HEK293 (cell line): Measurements from ENCODE around the gene EYS.

Experiments
- CTCF ChIA-PET: fragments of 350-600 bp; formaldehyde crosslinking; extraction: SDS; loops from one replicate; lab custom pipeline; 2021; ENCODE audit warnings: antibody characterized with exemption; lab: Yijun Ruan, JAX
- POLR2A ChIA-PET: fragments of 300-600 bp; formaldehyde crosslinking; extraction: SDS; loops from one replicate; lab custom pipeline; 2020; ENCODE audit warnings: antibody characterized with exemption, inconsistent platforms; lab: Yijun Ruan, JAX
- H3K27ac ChIP-seq: fragments of 200-500 bp; sonication (Bioruptor generic); 2 replicates; pipeline ENCODE4 v1.5.1; 2014; ENCODE audit warnings: low read depth, low read length, control low read depth, inconsistent platforms; ENCODE audit errors: extremely low read depth
- H3K36me3 ChIP-seq, 2 experiments: fragments of 200-500 bp in 1 of 2; sonication (Bioruptor generic) in 1 of 2; 1 replicate in 1 of 2; 2 replicates in 1 of 2; pipeline ENCODE4 v1.5.1; 2014 to 2017; ENCODE audit warnings: inconsistent platforms in 2 of 2, low read length in 2 of 2; ENCODE audit not compliant: control insufficient read depth in 2 of 2, insufficient read depth in 1 of 2
- H3K4me1 ChIP-seq: fragments of 200-500 bp; sonication (Bioruptor generic); 2 replicates; pipeline ENCODE4 v1.5.1; 2014; ENCODE audit warnings: mild to moderate bottlenecking, low read length, inconsistent platforms; ENCODE audit not compliant: control insufficient read depth, insufficient read depth
- H3K4me3 ChIP-seq: 2 replicates; pipeline ENCODE4 v1.5.1; 2011; ENCODE audit warnings: low read depth, mild to moderate bottlenecking, control low read depth, low read length, moderate library complexity
- H3K9me3 ChIP-seq: fragments of 200-500 bp; sonication (Bioruptor generic); 2 replicates; pipeline ENCODE4 v1.5.1; 2014; ENCODE audit warnings: low read depth, low read length, inconsistent platforms; ENCODE audit not compliant: control insufficient read depth, insufficient read depth
- HOXA7 ChIP-seq: sonication (generic); formaldehyde crosslinking; IDR thresholded peaks from 2 replicates; pipeline ENCODE4 v1.8.1; 2022; ENCODE audit warnings: missing genetic modification reagents, borderline replicate concordance
- PRDM1 ChIP-seq: fragments of 450-650 bp; formaldehyde crosslinking; IDR thresholded peaks from 2 replicates; pipeline ENCODE4; 2016; ENCODE audit warnings: missing biosample characterization, missing genetic modification characterization
- TRIM28 ChIP-seq: IDR thresholded peaks from 2 replicates; pipeline ENCODE4 v1.6.1; 2011; ENCODE audit warnings: low read length, control low read depth, borderline replicate concordance
- ZBTB26 ChIP-seq: fragments of 450-650 bp; formaldehyde crosslinking; optimal IDR thresholded peaks from 2 replicates; pipeline ENCODE3; 2016; ENCODE audit warnings: missing biosample characterization, mild to moderate bottlenecking, missing genetic modification characterization
- ZNF146 ChIP-seq: fragments of 450-650 bp; formaldehyde crosslinking; IDR thresholded peaks from 2 replicates; pipeline ENCODE4 v1.5.1; 2016; ENCODE audit warnings: missing biosample characterization, missing genetic modification characterization
- ZNF16 ChIP-seq: fragments of 450-650 bp; formaldehyde crosslinking; IDR thresholded peaks from 2 replicates; pipeline ENCODE4 v1.5.1; 2016; ENCODE audit warnings: low read depth, missing biosample characterization, missing genetic modification characterization
- ZNF169 ChIP-seq: fragments of 450-650 bp; formaldehyde crosslinking; IDR thresholded peaks from 2 replicates; pipeline ENCODE4 v1.5.1; 2016; ENCODE audit warnings: missing biosample characterization, missing genetic modification characterization
- ZNF184 ChIP-seq: fragments of 450-650 bp; IDR thresholded peaks from 2 replicates; pipeline ENCODE4 v1.5.1; 2018; ENCODE audit warnings: missing biosample characterization, mild to moderate bottlenecking, missing genetic modification characterization
- ZNF214 ChIP-seq: fragments of 450-650 bp; formaldehyde crosslinking; IDR thresholded peaks from 2 replicates; pipeline ENCODE4 v1.5.1; 2017; ENCODE audit warnings: missing biosample characterization, mild to moderate bottlenecking, missing genetic modification characterization, borderline replicate concordance
- ZNF223 ChIP-seq: fragments of 450-650 bp; formaldehyde crosslinking; IDR thresholded peaks from 2 replicates; pipeline ENCODE4 v1.5.1; 2016; ENCODE audit warnings: missing biosample characterization, missing genetic modification characterization
- ZNF23 ChIP-seq: fragments of 450-650 bp; formaldehyde crosslinking; IDR thresholded peaks from 2 replicates; pipeline ENCODE4 v1.5.1; 2016; ENCODE audit warnings: missing biosample characterization, missing genetic modification characterization, borderline replicate concordance
- ZNF394 ChIP-seq: fragments of 450-650 bp; formaldehyde crosslinking; IDR thresholded peaks from 2 replicates; pipeline ENCODE4 v1.5.1; 2016; ENCODE audit warnings: missing biosample characterization, missing genetic modification characterization, mild to moderate bottlenecking, moderate library complexity, borderline replicate concordance
- ZNF558 ChIP-seq: fragments of 450-650 bp; formaldehyde crosslinking; IDR thresholded peaks from 2 replicates; pipeline ENCODE4 v1.5.1; 2016; ENCODE audit warnings: missing biosample characterization, missing genetic modification characterization
- ZNF571 ChIP-seq: fragments of 450-650 bp; formaldehyde crosslinking; IDR thresholded peaks from 2 replicates; pipeline ENCODE4 v1.5.0; 2017; ENCODE audit warnings: missing biosample characterization, missing genetic modification characterization
- ZNF658 ChIP-seq: fragments of 450-650 bp; formaldehyde crosslinking; IDR thresholded peaks from 2 replicates; pipeline ENCODE4; 2016; ENCODE audit warnings: missing biosample characterization, missing genetic modification characterization
- TF ChIP-seq, protein P1 (sequence below): fragments of 450-650 bp; formaldehyde crosslinking; conservative IDR thresholded peaks from 2 replicates; pipeline ENCODE4 v1.5.1; 2016; ENCODE audit warnings: low read depth, missing biosample characterization, missing genetic modification characterization
- TF ChIP-seq, protein P2 (sequence below): fragments of 450-650 bp; formaldehyde crosslinking; IDR thresholded peaks from 2 replicates; pipeline ENCODE4 v1.5.1; 2016; ENCODE audit warnings: missing biosample characterization, missing genetic modification characterization

The EYS gene

GRCh38 chr6:64908104-64908503, 798.9 kb downstream of the EYS start:
- no peaks in the 10 kb centered on the region for H3K4me1 ChIP-seq
- POLR2A ChIA-PET = no interaction called here
- CTCF ChIA-PET = no interaction called here
- TF ChIP-seq, protein P1, sequence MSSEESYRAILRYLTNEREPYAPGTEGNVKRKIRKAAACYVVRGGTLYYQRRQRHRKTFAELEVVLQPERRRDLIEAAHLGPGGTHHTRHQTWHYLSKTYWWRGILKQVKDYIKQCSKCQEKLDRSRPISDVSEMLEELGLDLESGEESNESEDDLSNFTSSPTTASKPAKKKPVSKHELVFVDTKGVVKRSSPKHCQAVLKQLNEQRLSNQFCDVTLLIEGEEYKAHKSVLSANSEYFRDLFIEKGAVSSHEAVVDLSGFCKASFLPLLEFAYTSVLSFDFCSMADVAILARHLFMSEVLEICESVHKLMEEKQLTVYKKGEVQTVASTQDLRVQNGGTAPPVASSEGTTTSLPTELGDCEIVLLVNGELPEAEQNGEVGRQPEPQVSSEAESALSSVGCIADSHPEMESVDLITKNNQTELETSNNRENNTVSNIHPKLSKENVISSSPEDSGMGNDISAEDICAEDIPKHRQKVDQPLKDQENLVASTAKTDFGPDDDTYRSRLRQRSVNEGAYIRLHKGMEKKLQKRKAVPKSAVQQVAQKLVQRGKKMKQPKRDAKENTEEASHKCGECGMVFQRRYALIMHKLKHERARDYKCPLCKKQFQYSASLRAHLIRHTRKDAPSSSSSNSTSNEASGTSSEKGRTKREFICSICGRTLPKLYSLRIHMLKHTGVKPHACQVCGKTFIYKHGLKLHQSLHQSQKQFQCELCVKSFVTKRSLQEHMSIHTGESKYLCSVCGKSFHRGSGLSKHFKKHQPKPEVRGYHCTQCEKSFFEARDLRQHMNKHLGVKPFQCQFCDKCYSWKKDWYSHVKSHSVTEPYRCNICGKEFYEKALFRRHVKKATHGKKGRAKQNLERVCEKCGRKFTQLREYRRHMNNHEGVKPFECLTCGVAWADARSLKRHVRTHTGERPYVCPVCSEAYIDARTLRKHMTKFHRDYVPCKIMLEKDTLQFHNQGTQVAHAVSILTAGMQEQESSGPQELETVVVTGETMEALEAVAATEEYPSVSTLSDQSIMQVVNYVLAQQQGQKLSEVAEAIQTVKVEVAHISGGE = no peak
- TF ChIP-seq PRDM1 (tag by site-specific recombination) (no peak), ZNF214 (tag by site-specific recombination) (no peak), ZNF223 (tag by site-specific recombination) (no peak), ZNF394 (tag by site-specific recombination) (no peak), ZNF146 (tag by site-specific recombination) (no peak), ZNF23 (tag by site-specific recombination) (no peak)
- H3K27ac ChIP-seq = no peak overlapping the region
- no peak overlapping the region for H3K4me3 ChIP-seq
- H3K9me3 ChIP-seq = no peaks in the 10 kb centered on the region
- H3K36me3 ChIP-seq = no peaks in the 10 kb centered on the region

GRCh38 chr6:64904616-64905015, 802.4 kb downstream of the EYS start:
- no peaks in the 10 kb centered on the region for H3K36me3 ChIP-seq
- no peaks in the 10 kb centered on the region for H3K9me3 ChIP-seq
- H3K4me1 ChIP-seq = no peaks in the 10 kb centered on the region
- no peak overlapping the region for H3K27ac ChIP-seq
- ChIA-PET POLR2A (no interaction called here), CTCF (no interaction called here)
- H3K4me3 ChIP-seq = no peak overlapping the region
- TF ChIP-seq ZNF169 (tag by site-specific recombination) (no peak), ZNF23 (tag by site-specific recombination) (no peak), HOXA7 (CRISPR knock-in tag) (no peak), ZNF184 (tag by site-specific recombination) (no peak), ZNF571 (tag by site-specific recombination) (no peak), TRIM28 (no peak)

GRCh38 chr6:64902596-64902995, 804.4 kb downstream of the EYS start:
- no peaks in the 10 kb centered on the region for H3K4me1 ChIP-seq
- TF ChIP-seq ZNF658 (no peak), ZNF16 (tag by site-specific recombination) (no peak), ZNF558 (tag by site-specific recombination) (no peak), PRDM1 (tag by site-specific recombination) (no peak), ZBTB26 (tag by site-specific recombination) (no peak)
- TF ChIP-seq, protein P2, sequence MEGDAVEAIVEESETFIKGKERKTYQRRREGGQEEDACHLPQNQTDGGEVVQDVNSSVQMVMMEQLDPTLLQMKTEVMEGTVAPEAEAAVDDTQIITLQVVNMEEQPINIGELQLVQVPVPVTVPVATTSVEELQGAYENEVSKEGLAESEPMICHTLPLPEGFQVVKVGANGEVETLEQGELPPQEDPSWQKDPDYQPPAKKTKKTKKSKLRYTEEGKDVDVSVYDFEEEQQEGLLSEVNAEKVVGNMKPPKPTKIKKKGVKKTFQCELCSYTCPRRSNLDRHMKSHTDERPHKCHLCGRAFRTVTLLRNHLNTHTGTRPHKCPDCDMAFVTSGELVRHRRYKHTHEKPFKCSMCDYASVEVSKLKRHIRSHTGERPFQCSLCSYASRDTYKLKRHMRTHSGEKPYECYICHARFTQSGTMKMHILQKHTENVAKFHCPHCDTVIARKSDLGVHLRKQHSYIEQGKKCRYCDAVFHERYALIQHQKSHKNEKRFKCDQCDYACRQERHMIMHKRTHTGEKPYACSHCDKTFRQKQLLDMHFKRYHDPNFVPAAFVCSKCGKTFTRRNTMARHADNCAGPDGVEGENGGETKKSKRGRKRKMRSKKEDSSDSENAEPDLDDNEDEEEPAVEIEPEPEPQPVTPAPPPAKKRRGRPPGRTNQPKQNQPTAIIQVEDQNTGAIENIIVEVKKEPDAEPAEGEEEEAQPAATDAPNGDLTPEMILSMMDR (tag by site-specific recombination) = no peak
- TF ChIP-seq, all 188 proteins: peak for 0

More at GRCh38 chr6:64902596-64902995, 804.4 kb downstream of the EYS start:
- no peaks in the 10 kb centered on the region for H3K36me3 ChIP-seq
- no peak overlapping the region for H3K4me3 ChIP-seq
- ChIA-PET POLR2A (no interaction called here), CTCF (no interaction called here)
- no peaks in the 10 kb centered on the region for H3K9me3 ChIP-seq
- H3K27ac ChIP-seq = no peak overlapping the region
